ENCODE results near the gene PLA2G4E.

The PLA2G4E gene

DNA sequence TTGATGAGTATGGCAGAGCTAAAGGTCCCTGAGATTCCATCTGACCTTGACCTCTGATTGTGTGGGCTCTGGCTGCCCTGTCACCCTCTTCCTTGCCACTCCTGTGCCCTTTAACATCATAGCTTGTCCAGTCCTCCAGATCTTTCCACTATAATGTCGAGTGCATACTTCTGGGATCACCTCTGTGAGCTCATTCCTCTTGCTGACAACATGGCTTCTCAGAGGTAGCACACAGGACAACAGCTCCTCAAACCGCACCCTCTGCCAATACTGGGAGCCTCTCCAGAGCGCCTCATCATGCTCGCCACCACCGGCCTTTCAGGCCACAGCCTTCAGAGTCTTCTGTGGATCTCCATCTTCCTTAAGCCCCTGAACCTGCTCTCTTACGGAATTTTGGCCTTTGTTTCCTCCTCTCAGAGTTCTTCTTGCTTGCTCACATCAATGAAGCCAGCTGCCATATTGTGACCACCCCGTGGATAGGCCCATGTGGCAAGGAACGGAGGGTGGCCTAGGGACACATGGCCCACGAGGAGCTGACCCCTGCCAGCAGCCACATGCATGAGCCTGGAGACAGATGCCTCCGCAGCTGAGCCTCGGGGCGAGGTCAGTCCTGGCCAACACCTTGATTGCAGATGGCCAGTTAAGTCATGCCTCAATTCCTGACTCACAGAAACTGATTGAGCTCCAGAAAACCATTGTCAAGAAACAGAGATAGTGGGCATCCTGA is 42.4 kb upstream of the PLA2G4E start:
- no peaks in the 10 kb centered on the region for H3K36me3 ChIP-seq
- no peak overlapping the region for H3K4me3 ChIP-seq (ENCODE audit: low read depth in 1 of 2, low read length in 1 of 2)
- H3K27ac ChIP-seq = no peak overlapping the region
- H3K27me3 ChIP-seq = peaks cover 8% of the 10 kb centered on the region
- H3K9me3 ChIP-seq = no peaks in the 10 kb centered on the region
- TF ChIP-seq, protein P1, sequence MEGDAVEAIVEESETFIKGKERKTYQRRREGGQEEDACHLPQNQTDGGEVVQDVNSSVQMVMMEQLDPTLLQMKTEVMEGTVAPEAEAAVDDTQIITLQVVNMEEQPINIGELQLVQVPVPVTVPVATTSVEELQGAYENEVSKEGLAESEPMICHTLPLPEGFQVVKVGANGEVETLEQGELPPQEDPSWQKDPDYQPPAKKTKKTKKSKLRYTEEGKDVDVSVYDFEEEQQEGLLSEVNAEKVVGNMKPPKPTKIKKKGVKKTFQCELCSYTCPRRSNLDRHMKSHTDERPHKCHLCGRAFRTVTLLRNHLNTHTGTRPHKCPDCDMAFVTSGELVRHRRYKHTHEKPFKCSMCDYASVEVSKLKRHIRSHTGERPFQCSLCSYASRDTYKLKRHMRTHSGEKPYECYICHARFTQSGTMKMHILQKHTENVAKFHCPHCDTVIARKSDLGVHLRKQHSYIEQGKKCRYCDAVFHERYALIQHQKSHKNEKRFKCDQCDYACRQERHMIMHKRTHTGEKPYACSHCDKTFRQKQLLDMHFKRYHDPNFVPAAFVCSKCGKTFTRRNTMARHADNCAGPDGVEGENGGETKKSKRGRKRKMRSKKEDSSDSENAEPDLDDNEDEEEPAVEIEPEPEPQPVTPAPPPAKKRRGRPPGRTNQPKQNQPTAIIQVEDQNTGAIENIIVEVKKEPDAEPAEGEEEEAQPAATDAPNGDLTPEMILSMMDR (IDR thresholded peaks at IDR 0.05) = no peak
- H3K4me1 ChIP-seq (ENCODE audit: control insufficient read depth in 1 of 2, insufficient read depth in 1 of 2, low read depth in 1 of 2, low read length in 1 of 2) = peaks cover 0 to 3% of the 10 kb centered on the region in 2 experiments

DNA sequence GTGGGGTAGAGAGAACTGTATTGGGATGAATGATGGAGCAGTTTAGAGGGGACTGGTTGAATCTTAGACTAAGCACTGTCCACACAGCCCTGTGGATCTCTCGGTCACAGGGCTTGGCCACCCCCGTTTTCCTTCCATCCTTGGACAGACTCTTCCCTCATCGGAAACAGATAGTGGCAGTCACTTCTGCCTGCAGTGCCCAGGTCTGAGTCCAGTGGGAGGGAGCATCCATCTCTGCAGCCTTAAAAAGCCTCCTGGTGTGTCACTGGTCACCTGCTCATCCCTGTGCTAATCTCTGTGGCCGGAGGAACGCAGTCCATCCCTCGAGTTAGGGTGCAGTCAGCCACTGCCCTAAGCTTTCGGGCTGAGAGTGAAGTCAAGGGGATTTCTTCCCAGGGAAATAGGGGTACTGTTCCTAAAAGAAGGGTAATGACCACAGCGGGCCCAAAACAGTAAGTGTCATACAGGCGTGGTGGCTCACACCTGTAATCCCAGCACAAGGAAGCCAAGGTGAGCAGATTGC is 41.5 kb upstream of the PLA2G4E start:
- Histone ChIP-seq H3K4me3 (ENCODE audit: low read depth in 1 of 2, low read length in 1 of 2) (no peak overlapping the region), H3K36me3 (no peaks in the 10 kb centered on the region), H3K27me3 (peaks cover 17% of the 10 kb centered on the region)

DNA sequence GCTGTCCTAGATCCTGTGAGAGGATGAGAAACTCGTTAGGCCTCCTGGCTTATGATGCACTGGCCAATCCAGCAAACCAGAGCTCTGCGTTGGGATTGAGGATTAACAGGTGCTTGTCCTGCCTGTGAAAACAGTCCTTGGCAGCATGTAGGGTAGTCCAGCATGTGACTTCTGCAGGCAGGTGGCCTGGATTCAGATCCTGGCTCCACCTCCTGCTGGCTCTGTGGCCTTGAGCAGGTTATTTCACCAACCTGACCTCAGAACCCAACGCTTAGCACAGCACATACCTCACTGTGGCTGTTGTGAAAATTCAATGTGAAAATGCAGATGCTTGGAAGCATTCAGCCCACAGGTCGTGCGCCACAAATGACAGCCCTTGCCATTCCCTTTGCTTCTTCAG is 40.0 kb upstream of the PLA2G4E start:
- Histone ChIP-seq H3K36me3 (no peaks in the 10 kb centered on the region), H3K27ac (no peak overlapping the region), H3K4me3 (ENCODE audit: low read depth in 1 of 2, low read length in 1 of 2) (no peak overlapping the region), H3K9me3 (no peaks in the 10 kb centered on the region), H3K27me3 (peaks cover 28% of the 10 kb centered on the region), H3K4me1 (ENCODE audit: control insufficient read depth in 1 of 2, insufficient read depth in 1 of 2, low read depth in 1 of 2, low read length in 1 of 2) (peaks cover 16% of the 10 kb centered on the region in 2 experiments)
- TF ChIP-seq, protein P1 (IDR thresholded peaks at IDR 0.05) = no peak

More for the DNA sequence above, 41.5 kb upstream of the PLA2G4E start:
- TF ChIP-seq, protein P1 (IDR thresholded peaks at IDR 0.05) = no peak
- no peaks in the 10 kb centered on the region for H3K9me3 ChIP-seq
- peaks cover 8 to 11% of the 10 kb centered on the region in 2 experiments for H3K4me1 ChIP-seq (ENCODE audit: control insufficient read depth in 1 of 2, insufficient read depth in 1 of 2, low read depth in 1 of 2, low read length in 1 of 2)
- no peak overlapping the region for H3K27ac ChIP-seq

DNA sequence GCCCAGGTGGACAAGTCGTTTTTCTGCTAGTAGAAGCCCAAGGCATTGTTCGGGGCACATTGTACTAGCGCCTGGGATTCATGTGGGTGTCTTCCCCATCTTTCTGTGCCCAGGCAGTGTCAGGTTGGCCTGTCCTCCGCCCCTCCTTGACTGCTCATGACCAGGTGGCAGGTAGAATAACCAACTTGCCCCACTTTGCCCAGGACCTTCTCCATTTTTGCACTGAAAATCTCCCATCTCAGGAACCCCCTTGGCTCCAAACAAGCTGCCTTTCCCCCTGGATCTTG is 39.6 kb upstream of the PLA2G4E start:
- H3K27ac ChIP-seq = no peak overlapping the region
- TF ChIP-seq, protein P1 (IDR thresholded peaks at IDR 0.05) = no peak

DNA sequence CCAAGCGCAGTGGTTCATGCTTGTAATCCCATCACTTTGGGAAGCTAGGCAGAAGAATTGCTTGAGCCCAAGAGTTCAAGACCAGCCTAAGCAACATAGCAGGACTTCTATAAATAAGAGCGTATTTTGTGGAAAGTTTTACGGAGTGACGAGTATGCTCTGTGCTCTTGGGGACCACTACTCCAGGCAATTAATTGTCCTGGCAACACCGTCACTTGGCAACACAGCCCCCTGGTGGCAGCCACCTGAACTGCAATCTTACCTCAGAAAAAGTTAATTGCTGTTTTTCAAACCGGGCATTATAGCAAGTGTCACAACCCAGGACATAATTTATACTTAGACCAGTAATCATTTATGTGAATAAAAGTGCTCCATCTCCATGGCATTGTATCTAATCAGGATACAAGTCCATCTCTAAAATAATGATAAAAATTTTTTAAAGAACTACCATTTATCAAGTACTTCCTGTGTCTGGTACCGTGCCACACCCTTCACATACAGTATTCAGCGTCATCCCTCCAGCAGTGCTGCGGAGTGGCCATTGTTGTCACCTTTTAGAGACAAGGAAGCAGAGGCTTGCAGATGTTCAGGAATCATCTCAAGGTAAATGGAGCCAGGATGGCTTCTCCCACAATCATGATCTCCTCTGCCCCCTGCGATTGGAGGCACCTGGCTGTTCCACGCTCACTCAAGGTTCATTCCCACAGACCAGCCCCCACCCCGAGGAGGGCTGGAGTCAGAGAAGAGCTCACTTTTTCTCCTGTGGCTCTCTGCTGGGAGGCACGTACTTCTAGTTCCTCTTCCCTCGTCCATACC is 39.0 kb upstream of the PLA2G4E start:
- no peak overlapping the region for H3K4me3 ChIP-seq (ENCODE audit: low read depth in 1 of 2, low read length in 1 of 2)
- no peaks in the 10 kb centered on the region for H3K36me3 ChIP-seq
- peaks cover 25% of the 10 kb centered on the region for H3K27me3 ChIP-seq

More for the DNA sequence above, 39.6 kb upstream of the PLA2G4E start:
- Histone ChIP-seq H3K27me3 (peaks cover 28% of the 10 kb centered on the region), H3K4me1 (ENCODE audit: control insufficient read depth in 1 of 2, insufficient read depth in 1 of 2, low read depth in 1 of 2, low read length in 1 of 2) (peaks cover 16% of the 10 kb centered on the region in 2 experiments), H3K4me3 (ENCODE audit: low read depth in 1 of 2, low read length in 1 of 2) (no peak overlapping the region), H3K9me3 (no peaks in the 10 kb centered on the region), H3K36me3 (no peaks in the 10 kb centered on the region)

More for the DNA sequence above, 39.0 kb upstream of the PLA2G4E start:
- Histone ChIP-seq H3K9me3 (no peaks in the 10 kb centered on the region), H3K27ac (no peak overlapping the region), H3K4me1 (ENCODE audit: control insufficient read depth in 1 of 2, insufficient read depth in 1 of 2, low read depth in 1 of 2, low read length in 1 of 2) (peaks cover 16% of the 10 kb centered on the region in 2 experiments)
- TF ChIP-seq, protein P1 (IDR thresholded peaks at IDR 0.05) = peak; percentile 92

Measured in neutrophil (primary cell).